Measurements from ENCODE around the gene S100A12. TPM values are rescaled to one million over a fixed set of nuclear protein-coding genes. Genes with fewer than 3 reads are reported as not detected.

Gene S100A12
- polyA plus RNA-seq, 1 of the 3 experiments (the other 2 are of a cell fraction), result not detected

DNA sequence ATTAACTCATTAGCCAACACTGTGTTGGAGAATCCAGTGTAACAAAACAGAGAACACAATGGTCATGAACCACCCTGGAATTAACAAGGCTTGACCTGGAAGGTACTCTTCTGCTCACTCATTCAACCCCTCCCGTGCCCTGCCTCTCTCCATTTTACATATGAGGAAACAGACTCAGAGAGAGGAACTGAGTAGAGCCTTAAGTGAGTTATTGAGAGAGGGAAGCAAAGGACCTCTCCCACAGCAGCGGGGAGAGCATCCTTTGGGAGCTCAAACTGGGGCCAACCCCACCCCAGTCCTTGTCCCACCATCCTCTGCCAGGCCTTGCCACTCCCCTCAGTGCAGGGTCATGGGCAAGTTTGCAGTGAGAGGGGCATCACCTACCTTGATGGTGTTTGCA is 1.4 kb downstream of the S100A12 start:
- Histone ChIP-seq H4K20me1 (ENCODE audit: insufficient read depth) (no peaks in the 10 kb centered on the region), H3K4me3 (ENCODE audit: low read depth in 2 of 2, low read length in 1 of 2) (no peak overlapping the region), H3K9me3 (no peaks in the 10 kb centered on the region), H3K27ac (ENCODE audit: low read depth in 2 of 2, low read length in 1 of 2) (no peak overlapping the region), H3F3A (replicated peaks; ENCODE audit: insufficient read depth) (no peaks in the 10 kb centered on the region), H2AFZ (ENCODE audit: low read depth) (no peak overlapping the region), H3K9ac (no peak overlapping the region), H3K9me2 (no peaks in the 10 kb centered on the region), H3K4me1 (ENCODE audit: control insufficient read depth in 1 of 2, insufficient read depth in 2 of 2, low read depth in 1 of 2, low read length in 1 of 2) (no peaks in the 10 kb centered on the region), H3K27me3 (ENCODE audit: insufficient read depth) (peaks cover 4% of the 10 kb centered on the region; the same call in 1 of the 2 replicates), H3K4me2 (no peak overlapping the region), H3K36me3 (replicated peaks in 1 of 2; ENCODE audit: control insufficient read depth in 1 of 2, insufficient read depth in 2 of 2, low read length in 1 of 2) (no peaks in the 10 kb centered on the region), H3K79me2 (ENCODE audit: insufficient read depth) (no peaks in the 10 kb centered on the region)
- WGBS (ENCODE audit: low lambda C conversion rate), result 0% methylated on average over 2 of the region's 2 CpGs
- DNase-seq, result no peak
- TF ChIP-seq, protein P1, sequence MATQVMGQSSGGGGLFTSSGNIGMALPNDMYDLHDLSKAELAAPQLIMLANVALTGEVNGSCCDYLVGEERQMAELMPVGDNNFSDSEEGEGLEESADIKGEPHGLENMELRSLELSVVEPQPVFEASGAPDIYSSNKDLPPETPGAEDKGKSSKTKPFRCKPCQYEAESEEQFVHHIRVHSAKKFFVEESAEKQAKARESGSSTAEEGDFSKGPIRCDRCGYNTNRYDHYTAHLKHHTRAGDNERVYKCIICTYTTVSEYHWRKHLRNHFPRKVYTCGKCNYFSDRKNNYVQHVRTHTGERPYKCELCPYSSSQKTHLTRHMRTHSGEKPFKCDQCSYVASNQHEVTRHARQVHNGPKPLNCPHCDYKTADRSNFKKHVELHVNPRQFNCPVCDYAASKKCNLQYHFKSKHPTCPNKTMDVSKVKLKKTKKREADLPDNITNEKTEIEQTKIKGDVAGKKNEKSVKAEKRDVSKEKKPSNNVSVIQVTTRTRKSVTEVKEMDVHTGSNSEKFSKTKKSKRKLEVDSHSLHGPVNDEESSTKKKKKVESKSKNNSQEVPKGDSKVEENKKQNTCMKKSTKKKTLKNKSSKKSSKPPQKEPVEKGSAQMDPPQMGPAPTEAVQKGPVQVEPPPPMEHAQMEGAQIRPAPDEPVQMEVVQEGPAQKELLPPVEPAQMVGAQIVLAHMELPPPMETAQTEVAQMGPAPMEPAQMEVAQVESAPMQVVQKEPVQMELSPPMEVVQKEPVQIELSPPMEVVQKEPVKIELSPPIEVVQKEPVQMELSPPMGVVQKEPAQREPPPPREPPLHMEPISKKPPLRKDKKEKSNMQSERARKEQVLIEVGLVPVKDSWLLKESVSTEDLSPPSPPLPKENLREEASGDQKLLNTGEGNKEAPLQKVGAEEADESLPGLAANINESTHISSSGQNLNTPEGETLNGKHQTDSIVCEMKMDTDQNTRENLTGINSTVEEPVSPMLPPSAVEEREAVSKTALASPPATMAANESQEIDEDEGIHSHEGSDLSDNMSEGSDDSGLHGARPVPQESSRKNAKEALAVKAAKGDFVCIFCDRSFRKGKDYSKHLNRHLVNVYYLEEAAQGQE (IDR thresholded peaks at IDR 0.05; ENCODE audit: low read depth, low read length), result no peak
- TF ChIP-seq, protein P2, sequence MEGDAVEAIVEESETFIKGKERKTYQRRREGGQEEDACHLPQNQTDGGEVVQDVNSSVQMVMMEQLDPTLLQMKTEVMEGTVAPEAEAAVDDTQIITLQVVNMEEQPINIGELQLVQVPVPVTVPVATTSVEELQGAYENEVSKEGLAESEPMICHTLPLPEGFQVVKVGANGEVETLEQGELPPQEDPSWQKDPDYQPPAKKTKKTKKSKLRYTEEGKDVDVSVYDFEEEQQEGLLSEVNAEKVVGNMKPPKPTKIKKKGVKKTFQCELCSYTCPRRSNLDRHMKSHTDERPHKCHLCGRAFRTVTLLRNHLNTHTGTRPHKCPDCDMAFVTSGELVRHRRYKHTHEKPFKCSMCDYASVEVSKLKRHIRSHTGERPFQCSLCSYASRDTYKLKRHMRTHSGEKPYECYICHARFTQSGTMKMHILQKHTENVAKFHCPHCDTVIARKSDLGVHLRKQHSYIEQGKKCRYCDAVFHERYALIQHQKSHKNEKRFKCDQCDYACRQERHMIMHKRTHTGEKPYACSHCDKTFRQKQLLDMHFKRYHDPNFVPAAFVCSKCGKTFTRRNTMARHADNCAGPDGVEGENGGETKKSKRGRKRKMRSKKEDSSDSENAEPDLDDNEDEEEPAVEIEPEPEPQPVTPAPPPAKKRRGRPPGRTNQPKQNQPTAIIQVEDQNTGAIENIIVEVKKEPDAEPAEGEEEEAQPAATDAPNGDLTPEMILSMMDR (IDR thresholded peaks at IDR 0.05), result no peak
- TF ChIP-seq, protein P3, sequence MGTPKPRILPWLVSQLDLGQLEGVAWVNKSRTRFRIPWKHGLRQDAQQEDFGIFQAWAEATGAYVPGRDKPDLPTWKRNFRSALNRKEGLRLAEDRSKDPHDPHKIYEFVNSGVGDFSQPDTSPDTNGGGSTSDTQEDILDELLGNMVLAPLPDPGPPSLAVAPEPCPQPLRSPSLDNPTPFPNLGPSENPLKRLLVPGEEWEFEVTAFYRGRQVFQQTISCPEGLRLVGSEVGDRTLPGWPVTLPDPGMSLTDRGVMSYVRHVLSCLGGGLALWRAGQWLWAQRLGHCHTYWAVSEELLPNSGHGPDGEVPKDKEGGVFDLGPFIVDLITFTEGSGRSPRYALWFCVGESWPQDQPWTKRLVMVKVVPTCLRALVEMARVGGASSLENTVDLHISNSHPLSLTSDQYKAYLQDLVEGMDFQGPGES (IDR thresholded peaks at IDR 0.05; ENCODE audit: low read depth, low read length), result no peak
- TF ChIP-seq, protein P4, sequence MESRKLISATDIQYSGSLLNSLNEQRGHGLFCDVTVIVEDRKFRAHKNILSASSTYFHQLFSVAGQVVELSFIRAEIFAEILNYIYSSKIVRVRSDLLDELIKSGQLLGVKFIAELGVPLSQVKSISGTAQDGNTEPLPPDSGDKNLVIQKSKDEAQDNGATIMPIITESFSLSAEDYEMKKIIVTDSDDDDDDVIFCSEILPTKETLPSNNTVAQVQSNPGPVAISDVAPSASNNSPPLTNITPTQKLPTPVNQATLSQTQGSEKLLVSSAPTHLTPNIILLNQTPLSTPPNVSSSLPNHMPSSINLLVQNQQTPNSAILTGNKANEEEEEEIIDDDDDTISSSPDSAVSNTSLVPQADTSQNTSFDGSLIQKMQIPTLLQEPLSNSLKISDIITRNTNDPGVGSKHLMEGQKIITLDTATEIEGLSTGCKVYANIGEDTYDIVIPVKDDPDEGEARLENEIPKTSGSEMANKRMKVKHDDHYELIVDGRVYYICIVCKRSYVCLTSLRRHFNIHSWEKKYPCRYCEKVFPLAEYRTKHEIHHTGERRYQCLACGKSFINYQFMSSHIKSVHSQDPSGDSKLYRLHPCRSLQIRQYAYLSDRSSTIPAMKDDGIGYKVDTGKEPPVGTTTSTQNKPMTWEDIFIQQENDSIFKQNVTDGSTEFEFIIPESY (IDR thresholded peaks at IDR 0.05; ENCODE audit: borderline replicate concordance, low read depth), result no peak
- TF ChIP-seq TCF12 (IDR thresholded peaks at IDR 0.05) (no peak), MEF2A (IDR thresholded peaks at IDR 0.05; ENCODE audit: borderline replicate concordance, low read depth) (no peak)
- ChIA-PET CTCF (interaction anchor here (1.6 kb wide), 1 partner anchor 92 kb away, joined by 5 read pairs; no protein-coding TSS in a partner anchor), POLR2A (no interaction called here)

DNA sequence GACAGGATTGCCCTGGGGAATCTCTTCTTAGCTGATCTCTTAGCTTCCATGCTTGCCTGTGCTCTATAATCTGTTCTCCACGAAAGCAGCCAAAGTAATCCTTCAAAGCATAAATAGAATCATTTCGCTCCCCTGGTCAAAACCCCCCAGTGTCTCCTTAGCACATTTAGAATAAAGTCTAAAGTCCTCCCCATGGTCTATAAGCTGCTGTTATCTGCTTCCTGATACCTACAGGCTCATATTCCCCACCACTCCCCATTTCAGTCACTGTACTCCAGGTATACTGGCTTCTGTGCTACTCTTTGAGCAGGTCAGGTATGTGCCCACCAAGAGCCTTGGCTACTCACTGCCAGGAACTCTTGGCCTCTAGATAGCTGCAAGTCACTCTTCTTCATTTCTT is 2.9 kb downstream of the S100A12 start:
- H4K20me1 ChIP-seq (ENCODE audit: insufficient read depth), result no peaks in the 10 kb centered on the region
- no peaks in the 10 kb centered on the region for H3K4me1 ChIP-seq (ENCODE audit: control insufficient read depth in 1 of 2, insufficient read depth in 2 of 2, low read depth in 1 of 2, low read length in 1 of 2)
- H3K4me2 ChIP-seq, result no peak overlapping the region
- DNase-seq, result no peak
- H3K79me2 ChIP-seq (ENCODE audit: insufficient read depth), result no peaks in the 10 kb centered on the region
- CTCF ChIA-PET, result interaction anchor here (1.0 kb wide), 1 partner anchor 123 kb away, joined by 6 read pairs; no protein-coding TSS in a partner anchor
- H3K27me3 ChIP-seq (ENCODE audit: insufficient read depth), result peaks cover 4% of the 10 kb centered on the region; the same call in 1 of the 2 replicates
- POLR2A ChIA-PET, result no interaction called here
- H3K4me3 ChIP-seq (ENCODE audit: low read depth in 2 of 2, low read length in 1 of 2), result no peak overlapping the region
- H3K9me3 ChIP-seq, result no peaks in the 10 kb centered on the region
- H3K36me3 ChIP-seq (replicated peaks in 1 of 2; ENCODE audit: control insufficient read depth in 1 of 2, insufficient read depth in 2 of 2, low read length in 1 of 2), result no peaks in the 10 kb centered on the region
- H3F3A ChIP-seq (replicated peaks; ENCODE audit: insufficient read depth), result no peaks in the 10 kb centered on the region
- no peak overlapping the region for H3K27ac ChIP-seq (ENCODE audit: low read depth in 2 of 2, low read length in 1 of 2)
- WGBS (ENCODE audit: low lambda C conversion rate), result 7% methylated on average over 2 of the region's 2 CpGs
- no peak overlapping the region for H3K9ac ChIP-seq
- H2AFZ ChIP-seq (ENCODE audit: low read depth), result no peak overlapping the region
- no peaks in the 10 kb centered on the region for H3K9me2 ChIP-seq
- TF ChIP-seq EP300 (IDR thresholded peaks at IDR 0.05; ENCODE audit: borderline replicate concordance in 1 of 2, low read depth in 1 of 2, low read length in 1 of 2), result no peak

Data from SK-N-SH (cell line).